GM19467 (cell line): Measurements from ENCODE around the gene EDEM2.
"Not testable (repeated sequence)": the region's sequence is repeated elsewhere in the genome, so short reads cannot be mapped to it uniquely, and the experiment has no call there.

ENCODE experiments used
- ATAC-seq: cut with Tn5 transposase; IDR thresholded peaks from one replicate; pipeline ENCODE4 v1.9.1; 2021; ENCODE audit warnings: mild to moderate bottlenecking, moderate library complexity; ENCODE audit not compliant: unreplicated experiment

The EDEM2 gene

DNA sequence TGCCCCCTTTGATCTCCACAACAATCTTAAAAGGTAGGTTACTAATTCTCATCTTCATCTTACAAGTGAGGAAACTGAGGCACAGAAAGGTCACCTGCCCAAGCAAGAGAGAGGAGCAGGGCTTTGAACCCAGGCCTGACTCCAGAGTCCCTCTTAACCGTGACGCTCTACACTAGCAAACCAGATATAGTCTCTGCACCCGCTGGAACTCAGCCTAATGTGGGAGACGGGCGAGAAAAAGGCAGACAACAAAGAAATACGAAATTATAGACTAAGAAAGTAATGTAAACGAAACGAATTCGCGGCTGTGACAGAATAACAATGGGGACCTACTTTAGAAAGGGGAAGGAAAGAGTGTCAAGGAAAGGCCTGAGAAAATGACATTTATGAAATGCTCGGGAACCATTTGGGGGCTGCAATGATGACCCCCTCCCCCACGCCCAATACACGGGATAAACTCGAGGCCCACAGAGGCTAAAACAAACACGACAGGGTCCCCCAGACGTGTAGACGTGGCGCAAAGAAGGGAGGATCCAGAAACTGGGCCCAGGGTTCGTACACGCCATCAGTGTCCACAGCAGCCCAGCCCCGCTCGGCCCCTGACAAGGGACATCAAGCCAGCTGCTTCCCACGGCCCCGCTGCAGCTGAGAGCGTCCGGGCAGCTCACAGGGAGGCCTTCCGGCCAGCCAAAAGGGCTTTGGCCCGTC lies 55.2 kb downstream of the EDEM2 start:
- peak; percentile 8 for ATAC-seq

DNA sequence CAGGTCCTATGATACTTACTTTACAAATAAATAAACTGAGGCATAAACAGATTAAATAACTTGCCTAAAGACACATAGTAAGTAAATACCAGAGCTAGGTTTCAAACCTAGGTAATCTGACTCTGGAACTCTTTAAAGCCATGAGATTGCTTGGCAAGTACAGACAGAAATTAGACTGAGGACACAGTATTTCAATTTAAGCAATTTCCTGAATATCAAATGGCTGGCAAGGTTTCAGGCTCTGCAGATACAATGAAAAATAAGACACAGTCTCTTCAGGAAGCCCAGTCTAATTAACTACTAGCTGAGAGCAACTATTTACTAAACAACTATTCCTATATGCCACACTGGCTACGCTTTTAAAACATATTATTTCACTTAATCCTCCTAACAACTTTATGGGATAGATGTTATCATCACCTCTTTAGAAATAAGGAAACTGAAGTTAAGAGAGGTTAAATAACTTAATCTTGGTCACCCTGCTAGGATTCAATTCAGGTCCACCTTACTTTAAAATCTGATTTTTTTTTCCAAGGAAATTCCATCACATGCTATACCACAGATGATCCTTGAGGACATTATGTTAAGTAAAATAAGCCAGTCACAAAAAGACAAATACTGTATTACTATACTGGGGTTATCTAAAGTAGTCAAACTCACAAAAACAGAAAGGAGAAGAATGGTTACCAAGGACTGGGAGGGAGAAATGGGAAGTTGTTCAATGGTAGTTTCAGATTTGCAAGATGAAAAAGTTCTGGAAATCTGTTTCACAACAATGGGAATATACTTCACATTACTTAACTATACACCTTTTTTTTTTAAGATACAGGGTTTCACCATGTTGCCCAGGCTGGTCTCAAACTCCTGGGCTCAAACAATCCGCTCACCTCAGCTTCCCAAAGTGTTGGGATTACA lies 58.6 kb downstream of the EDEM2 start:
- ATAC-seq, result no peak

DNA sequence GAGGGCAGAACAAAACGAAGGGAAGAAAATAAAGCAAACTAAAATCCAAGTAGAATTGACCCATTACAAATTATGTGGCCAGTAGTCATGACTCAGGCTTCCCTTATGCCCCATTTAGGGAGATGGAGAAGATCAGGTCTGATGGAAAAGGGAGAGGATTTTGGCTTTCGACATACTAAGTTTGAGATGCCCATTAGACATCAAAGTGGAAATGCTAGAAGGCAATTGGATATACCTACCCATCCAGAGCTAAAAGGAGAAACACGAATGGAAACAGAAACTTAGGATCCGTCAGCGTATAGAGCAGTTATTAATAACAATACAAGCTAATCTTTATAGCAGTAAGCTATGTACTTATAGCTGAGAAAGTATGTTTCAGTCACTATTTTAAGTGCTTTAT lies 59.3 kb downstream of the EDEM2 start:
- no peak for ATAC-seq

DNA sequence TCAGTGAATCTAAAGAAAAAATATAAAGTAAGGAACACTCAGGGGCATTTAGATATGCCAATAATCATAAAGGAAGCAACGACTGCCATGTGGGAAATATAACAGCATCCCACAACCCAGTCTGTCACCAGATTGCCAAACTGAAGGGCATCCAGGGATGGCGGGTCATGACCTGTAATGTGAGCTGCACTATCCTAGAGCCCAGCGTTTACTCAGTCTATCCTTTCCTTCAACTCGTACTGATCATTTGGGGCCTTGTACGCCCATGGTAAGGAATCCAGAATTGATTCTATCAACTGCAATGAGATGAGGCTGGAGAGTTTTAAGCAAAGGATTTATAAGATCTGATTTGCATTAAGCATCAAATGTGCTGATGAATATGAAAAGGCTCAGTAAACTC lies 59.8 kb downstream of the EDEM2 start:
- ATAC-seq, result no peak

DNA sequence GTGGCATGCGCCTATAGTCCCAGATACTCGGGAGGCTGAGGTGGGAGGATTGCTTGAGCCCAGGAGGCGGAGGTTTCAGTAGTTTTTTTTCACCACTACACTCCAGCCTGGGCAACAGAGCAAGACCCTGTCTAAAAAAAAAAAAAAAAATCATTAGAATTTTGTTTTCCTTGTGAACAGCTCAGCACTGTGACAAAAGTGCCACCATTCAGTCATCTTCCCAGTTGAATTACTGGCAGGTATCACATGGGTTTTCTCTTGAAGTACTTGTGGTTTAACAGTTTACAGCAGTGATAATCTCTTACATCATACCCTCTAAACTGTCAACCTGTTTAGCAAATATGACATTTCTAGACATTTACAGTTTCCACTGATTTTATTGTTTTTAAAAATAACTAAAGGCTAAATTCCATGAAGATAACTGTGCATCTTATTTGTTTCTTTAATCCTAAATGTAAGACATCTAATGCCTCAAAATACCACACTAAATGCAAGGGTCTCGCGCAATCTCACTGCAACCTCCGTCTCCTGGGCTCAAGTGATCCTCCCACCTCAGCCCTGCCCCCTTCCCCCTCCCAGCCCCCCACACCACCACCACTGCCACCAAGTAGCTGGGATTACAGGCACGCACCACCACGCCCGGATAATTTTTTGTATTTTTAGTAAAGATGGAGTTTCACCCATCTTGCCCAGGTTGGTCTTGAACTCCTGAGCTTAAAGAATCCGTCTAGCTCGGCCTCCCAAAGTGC lies 61.5 kb downstream of the EDEM2 start:
- no peak for ATAC-seq

DNA sequence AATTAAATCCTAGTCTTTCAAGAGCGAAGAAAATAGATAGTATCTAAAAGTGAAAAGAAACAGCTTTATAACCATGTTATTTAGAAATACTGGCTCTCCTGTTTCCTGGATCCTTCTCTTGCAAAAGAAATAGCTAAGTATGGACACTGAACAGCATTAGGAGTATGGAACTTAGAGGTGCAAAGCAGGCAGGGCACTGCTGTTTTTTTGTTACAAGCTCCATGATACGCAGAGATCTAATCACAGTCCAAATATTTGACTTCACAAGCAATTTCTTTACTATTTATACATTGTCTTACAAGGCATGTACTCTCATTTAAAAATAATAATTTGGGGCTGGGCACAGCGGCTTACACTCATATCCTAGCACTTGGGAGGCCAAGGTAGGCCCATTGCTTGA lies 62.1 kb downstream of the EDEM2 start:
- no peak for ATAC-seq

DNA sequence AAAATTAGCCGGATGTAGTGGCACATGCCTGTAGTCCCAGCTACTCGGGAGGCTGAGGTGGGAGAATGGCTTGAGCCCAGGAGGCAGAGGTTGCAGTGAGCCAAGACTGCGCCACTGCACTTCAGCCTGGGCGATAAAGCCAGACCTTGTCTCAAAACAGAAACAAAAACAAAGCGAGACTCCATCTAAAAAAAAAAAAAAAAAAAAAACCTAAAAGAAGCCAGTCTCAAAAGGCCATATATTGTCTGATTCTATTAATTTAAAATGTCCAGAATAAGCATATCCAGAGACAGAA lies 66.8 kb downstream of the EDEM2 start:
- ATAC-seq, result not testable (repeated sequence)

DNA sequence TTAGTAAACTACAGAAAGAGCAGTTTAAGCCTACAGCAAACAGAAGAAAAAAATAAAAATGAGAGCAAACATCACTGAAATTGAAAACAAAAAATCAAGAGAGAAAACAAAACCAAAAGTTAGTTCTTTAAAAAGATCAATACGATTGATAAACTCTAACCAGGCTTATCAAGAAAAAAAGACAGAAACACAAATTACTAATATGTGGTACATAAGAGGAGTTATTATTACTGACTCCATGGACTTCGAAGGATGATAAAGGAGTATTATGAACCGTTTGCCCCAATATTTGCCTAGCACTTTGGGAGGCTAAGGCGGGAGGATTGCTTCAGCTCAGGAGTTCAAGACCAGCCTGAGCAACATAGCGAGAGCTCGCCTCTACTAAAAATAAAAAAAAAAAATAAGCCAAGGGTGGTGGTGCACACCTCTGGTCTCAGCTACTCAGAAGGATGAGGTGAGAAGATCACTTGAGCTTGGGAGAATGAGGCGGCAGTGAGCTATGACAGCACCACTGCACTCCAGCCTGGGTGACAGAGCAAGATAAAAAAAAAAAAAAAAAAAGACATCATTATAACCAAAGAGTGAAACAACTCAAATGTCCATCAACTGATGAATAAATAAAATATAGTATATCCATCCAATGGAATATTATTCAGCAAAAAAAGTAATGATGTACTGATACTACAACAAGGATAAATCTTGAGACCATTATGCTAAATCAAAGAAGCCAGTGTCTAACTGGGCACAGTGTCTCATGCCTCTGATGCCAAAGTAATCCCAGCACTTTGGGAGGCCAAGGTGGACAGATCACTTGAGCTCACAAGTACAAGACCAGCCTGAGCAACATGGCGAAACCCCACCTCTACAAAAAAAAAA lies 67.4 kb downstream of the EDEM2 start:
- ATAC-seq, result no peak

DNA sequence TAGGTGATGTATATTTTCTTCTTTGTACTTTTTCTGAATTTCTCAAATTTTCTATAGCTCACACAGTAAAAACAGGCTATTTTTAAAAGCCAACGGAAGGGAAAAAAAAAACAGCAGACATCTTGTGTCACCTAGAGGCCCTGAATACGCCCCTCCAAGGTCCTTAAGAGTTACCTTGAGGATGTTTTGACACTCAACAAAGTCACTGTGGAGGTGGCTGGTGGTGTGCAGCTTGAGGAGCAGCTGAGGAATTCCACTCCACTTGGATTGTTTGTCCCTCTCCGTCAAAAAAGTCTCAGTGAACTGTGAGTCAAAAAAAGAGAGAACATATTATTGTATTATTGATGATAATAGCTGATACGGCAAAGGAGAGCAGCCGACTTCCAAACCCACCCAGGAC lies 69.3 kb downstream of the EDEM2 start:
- ATAC-seq, result no peak

DNA sequence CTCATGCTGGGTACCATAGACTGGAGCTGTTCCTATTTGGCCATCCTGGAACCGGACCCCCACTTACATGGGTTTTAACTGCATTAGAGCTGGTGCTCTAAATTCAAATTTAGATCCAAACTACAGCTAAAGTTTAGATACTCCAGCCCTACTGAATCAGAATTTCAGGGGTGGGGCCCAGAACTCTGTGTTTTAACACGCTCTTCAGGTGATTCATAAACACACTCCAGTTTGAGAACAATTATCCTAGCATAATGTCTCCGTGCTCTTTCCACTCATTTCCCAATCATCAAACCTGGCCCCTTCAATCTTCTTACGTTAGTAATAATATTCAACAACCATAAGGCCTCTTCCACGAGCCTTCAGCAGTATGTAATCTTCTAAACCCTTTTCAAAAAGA lies 69.8 kb downstream of the EDEM2 start:
- ATAC-seq, result no peak

DNA sequence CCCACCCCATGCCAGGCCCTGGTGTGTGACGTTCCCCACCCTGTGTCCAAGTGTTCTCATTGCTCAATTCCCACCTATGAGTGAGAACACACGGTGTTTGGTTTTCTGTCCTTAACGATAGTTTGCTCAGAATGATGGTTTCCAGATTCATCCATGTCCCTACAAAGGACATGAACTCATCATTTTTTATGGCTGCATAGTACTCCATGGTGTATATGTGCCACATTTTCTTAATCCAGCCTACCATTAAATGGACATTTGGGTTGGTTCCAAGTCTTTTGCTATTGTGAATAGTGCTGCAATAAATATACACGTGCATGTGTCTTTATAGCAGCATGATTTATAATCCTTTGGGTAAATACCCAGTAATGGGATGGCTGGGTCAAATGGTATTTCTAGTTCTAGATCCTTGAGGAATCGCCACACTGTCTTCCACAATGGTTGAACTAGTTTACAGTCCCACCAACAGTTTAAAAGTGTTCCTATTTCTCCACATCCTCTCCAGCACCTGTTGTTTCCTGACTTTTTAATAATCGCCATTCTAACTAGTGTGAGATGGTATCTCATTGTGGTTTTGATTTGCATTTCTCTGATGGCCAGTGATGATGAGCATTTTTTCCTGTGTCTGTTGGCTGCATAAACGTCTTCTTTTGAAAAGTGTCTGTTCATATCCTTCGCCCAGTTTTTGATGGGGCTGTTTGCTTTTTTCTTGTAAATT lies 75.5 kb downstream of the EDEM2 start:
- ATAC-seq, result not testable (repeated sequence)

DNA sequence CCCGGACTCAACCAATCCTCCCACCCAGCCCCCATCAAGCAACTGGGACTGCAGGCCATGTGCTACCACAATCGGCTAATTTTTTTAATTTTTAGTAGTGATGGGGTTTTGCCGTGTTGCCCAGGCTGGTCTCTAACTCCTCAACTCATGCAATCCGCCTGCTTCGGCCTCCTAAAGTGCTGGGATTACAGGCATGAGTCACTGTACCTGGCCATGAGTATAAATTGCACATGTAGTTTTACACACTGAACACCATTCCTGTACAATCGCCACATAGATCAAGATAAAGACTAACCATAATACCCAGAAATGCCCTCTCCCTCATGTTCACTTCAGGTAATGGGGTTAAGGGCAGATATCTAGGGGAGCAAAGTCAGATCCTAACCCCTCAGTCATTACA lies 80.9 kb downstream of the EDEM2 start:
- no peak for ATAC-seq
